ENCODE data around the gene FNDC11.
A peak's percentile ranks its signal among the peaks of the same experiment; 100 is the strongest.
"Not testable (repeated sequence)": the region's sequence is repeated elsewhere in the genome, so short reads cannot be mapped to it uniquely, and the experiment has no call there.

FNDC11 gene

GRCh38 chr20:63552481-63553249 lies 1.3 kb upstream of the FNDC11 start:
- DNase-seq (ENCODE audit: insufficient read length, low spot score), result no peak
- peak; percentile 94 for FAIRE-seq

GRCh38 chr20:63553251-63553932 lies 567 bp upstream of the FNDC11 start:
- FAIRE-seq, result peak; percentile 8
- DNase-seq (ENCODE audit: insufficient read length, low spot score), result no peak

- DNase-seq (ENCODE audit: insufficient read length, low spot score) (no peak), FAIRE-seq (no peak)
These were observed 661 bp downstream of the FNDC11 start for GRCh38 chr20:63554361-63555278.

- FAIRE-seq, result no peak
- no peak for DNase-seq (ENCODE audit: insufficient read length, low spot score)
These were observed 1.9 kb downstream of the FNDC11 start for GRCh38 chr20:63555661-63556381.

GRCh38 chr20:63556873-63557478 lies 3.0 kb downstream of the FNDC11 start:
- FAIRE-seq (no peak), DNase-seq (ENCODE audit: insufficient read length, low spot score) (no peak)

- no peak for FAIRE-seq
These were observed 3.5 kb downstream of the FNDC11 start for GRCh38 chr20:63557481-63557891.

GRCh38 chr20:63558804-63559484 lies 5.0 kb downstream of the FNDC11 start:
- FAIRE-seq (no peak), DNase-seq (ENCODE audit: insufficient read length, low spot score) (no peak)

More at GRCh38 chr20:63557481-63557891, 3.5 kb downstream of the FNDC11 start:
- no peak for DNase-seq (ENCODE audit: insufficient read length, low spot score)

- peak; percentile 4 for FAIRE-seq
- not testable (repeated sequence) for DNase-seq (ENCODE audit: insufficient read length, low spot score)
These were observed 5.8 kb downstream of the FNDC11 start for GRCh38 chr20:63559485-63560332.

GRCh38 chr20:63560333-63560805 lies 6.4 kb downstream of the FNDC11 start:
- FAIRE-seq, result no peak
- no peak for DNase-seq (ENCODE audit: insufficient read length, low spot score)

- no peak for DNase-seq (ENCODE audit: insufficient read length, low spot score)
- FAIRE-seq, result no peak
These were observed 7.1 kb downstream of the FNDC11 start for GRCh38 chr20:63560856-63561609.

GRCh38 chr20:63561624-63562396 lies 7.9 kb downstream of the FNDC11 start:
- FAIRE-seq (no peak), DNase-seq (ENCODE audit: insufficient read length, low spot score) (no peak)

- DNase-seq (ENCODE audit: insufficient read length, low spot score) (no peak), FAIRE-seq (no peak)
These were observed 8.7 kb downstream of the FNDC11 start for GRCh38 chr20:63562461-63563224.

GRCh38 chr20:63563225-63563935 lies 9.4 kb downstream of the FNDC11 start:
- FAIRE-seq (no peak), DNase-seq (ENCODE audit: insufficient read length, low spot score) (no peak)

- FAIRE-seq (no peak), DNase-seq (ENCODE audit: insufficient read length, low spot score) (no peak)
These were observed 10.3 kb downstream of the FNDC11 start for GRCh38 chr20:63564036-63564810.

Data from GM19239 (cell line).